GM12878 (cell line): Measurements from ENCODE around the gene PTPRD. TPM values are rescaled to one million over a fixed set of nuclear protein-coding genes. Genes with fewer than 3 reads are reported as not detected.

Experiments
- ATAC-seq: fragments of 200-7000 bp; cut with Tn5 transposase; 3 replicates; pipeline ENCODE4 v1.9.1; 2020; ENCODE audit warnings: mild to moderate bottlenecking, moderate library complexity
- BruUV-seq: library from RNA; stranded (reverse); fragments of 400-500 nt; replicated peaks from 2 replicates; lab custom pipeline; 2021; lab: Mats Ljungman, UMichigan
- CTCF ChIA-PET: fragments of 300-600 bp; sonication (Branson Sonifier 250); formaldehyde crosslinking; extraction: SDS; loops from one replicate; lab custom pipeline; 2021; ENCODE audit warnings: inconsistent platforms; lab: Yijun Ruan, JAX
- POLR2A ChIA-PET: fragments of 350-600 bp; formaldehyde crosslinking; extraction: SDS; loops from one replicate; lab custom pipeline; 2021; ENCODE audit warnings: inconsistent platforms; lab: Charles Lee
- RAD21 ChIA-PET: fragments of 300-600 bp; sonication (Branson Sonifier 250); formaldehyde crosslinking; loops from one replicate; lab custom pipeline; 2023; ENCODE audit warnings: antibody characterized with exemption; ENCODE audit not compliant: unreplicated experiment; lab: Charles Lee
- SMC1A ChIA-PET: fragments of 300-600 bp; sonication (Branson Sonifier 250); formaldehyde crosslinking; loops from one replicate; lab custom pipeline; 2023; ENCODE audit not compliant: unreplicated experiment, uncharacterized antibody; lab: Charles Lee
- DNase-seq: peaks from one replicate; pipeline ENCODE4 v3.0.0-alpha.2; 2011; ENCODE audit warnings: low read depth, low spot score
- FAIRE-seq: peaks from 3 replicates; lab custom pipeline; 2011; peaks lifted over from hg19 to GRCh38; lab: Jason Lieb, UNC
- H2AFZ ChIP-seq: 2 replicates; pipeline ENCODE4 v1.6.0; 2011; ENCODE audit warnings: low read depth, low read length, control low read depth; ENCODE audit not compliant: control insufficient read depth
- H3K27ac ChIP-seq: 2 replicates; pipeline ENCODE4 v1.5.1; 2011; ENCODE audit warnings: control low read depth; ENCODE audit not compliant: control insufficient read depth, insufficient read depth
- H3K27me3 ChIP-seq, 2 experiments: replicated peaks in 1 of 2; 2 replicates each; pipeline versions ENCODE4 v1.6.0 to v1.6.1; 2011; ENCODE audit warnings: low read length in 1 of 2; ENCODE audit not compliant: control insufficient read depth in 2 of 2, insufficient read depth in 2 of 2
- H3K36me3 ChIP-seq, 2 experiments: 2 replicates each; pipeline ENCODE4 v1.5.1; 2011; ENCODE audit warnings: low read length in 1 of 2; ENCODE audit not compliant: control insufficient read depth in 2 of 2, insufficient read depth in 2 of 2
- H3K4me1 ChIP-seq: 2 replicates; pipeline ENCODE4 v1.6.1; 2011; ENCODE audit warnings: mild to moderate bottlenecking, low read length, moderate library complexity, mixed read lengths; ENCODE audit not compliant: control insufficient read depth, insufficient read depth
- H3K4me2 ChIP-seq: 2 replicates; pipeline ENCODE4 v1.6.0; 2011; ENCODE audit warnings: control low read depth; ENCODE audit not compliant: control insufficient read depth, insufficient read depth
- H3K4me3 ChIP-seq: fragments of 200-600 bp; sonication (generic); 2 replicates; pipeline ENCODE4 v1.5.1; 2016
- H3K79me2 ChIP-seq: 2 replicates; pipeline ENCODE4 v1.6.0; 2011; ENCODE audit warnings: low read length; ENCODE audit not compliant: control insufficient read depth, insufficient read depth
- H3K9ac ChIP-seq: 2 replicates; pipeline ENCODE4 v1.8.0; 2011; ENCODE audit warnings: low read length, control low read depth, mixed read lengths; ENCODE audit not compliant: control insufficient read depth, insufficient read depth
- H3K9me3 ChIP-seq: replicated peaks from 3 replicates; pipeline ENCODE4 v1.5.1; 2011; ENCODE audit warnings: mild to moderate bottlenecking, low read length; ENCODE audit not compliant: control insufficient read depth, insufficient read depth
- H4K20me1 ChIP-seq: 2 replicates; pipeline ENCODE4 v1.6.0; 2011; ENCODE audit not compliant: control insufficient read depth, insufficient read depth
- DPF2 ChIP-seq: fragments of 450-650 bp; IDR thresholded peaks from 2 replicates; pipeline ENCODE4 v1.6.1; 2017; ENCODE audit warnings: mild to moderate bottlenecking
- LARP7 ChIP-seq: fragments of 450-650 bp; IDR thresholded peaks from 2 replicates; pipeline ENCODE4 v1.6.1; 2017; ENCODE audit warnings: mild to moderate bottlenecking
- MTA2 ChIP-seq: fragments of 450-650 bp; IDR thresholded peaks from 2 replicates; pipeline ENCODE4 v1.6.1; 2016; ENCODE audit warnings: low read depth, mild to moderate bottlenecking, moderate library complexity
- SREBF1 ChIP-seq: IDR thresholded peaks from 2 replicates; pipeline ENCODE4 v1.6.1; 2012; ENCODE audit warnings: mild to moderate bottlenecking, low read length
- ZNF24 ChIP-seq: fragments of 450-650 bp; IDR thresholded peaks from 2 replicates; pipeline ENCODE4 v1.6.1; 2017; ENCODE audit warnings: antibody characterized with exemption, mild to moderate bottlenecking
- ZNF622 ChIP-seq: fragments of 450-650 bp; IDR thresholded peaks from 2 replicates; pipeline ENCODE4 v1.6.1; 2017; ENCODE audit warnings: mild to moderate bottlenecking, inconsistent platforms
- WGBS: methylation state at CpG from one replicate; pipeline ENCODE4 v1.1.6; 2016; ENCODE audit warnings: low lambda C conversion rate; ENCODE audit not compliant: insufficient replicate concordance, insufficient coverage; ENCODE audit errors: missing lambda C conversion rate; 5-methylcytosine and 5-hydroxymethylcytosine counted together
- in situ Hi-C: fragments of 300-500 bp; cut with MboI; formaldehyde crosslinking; loops from 9 replicates; pipeline ENCODE4 v1.14.3; 2018; ENCODE audit warnings: mixed read lengths
- intact Hi-C: fragments of 100-400 bp; cut with micrococcal nuclease; formaldehyde crosslinking; loops from one replicate; pipeline ENCODE4 v1.14.2; 2022; ENCODE audit not compliant: unreplicated experiment
- polyA plus RNA-seq, 11 experiments: library from polyadenylated mRNA; depleted of rRNA in 4 of 11; unstranded in 6 of 11; stranded (reverse) in 5 of 11; fragments of >200 nt; fragmentation: Nextera tagmentation in 4 of 11; fragmentation: Illumina TruSeq in 1 of 11; extraction: Ambion mirVana in 4 of 11; extraction: Trizol in 1 of 11; gene quantifications; 1 replicate in 1 of 11; 2 replicates in 10 of 11; pipeline versions ENCODE4 v1.2.1 to v1.2.3, GENCODE V29; 2011 to 2016; ENCODE audit warnings: inconsistent platforms in 2 of 11, missing spikeins in 2 of 11, low read depth in 1 of 11
- total RNA-seq, 4 experiments: library from RNA; depleted of rRNA in 3 of 4; stranded (reverse); fragments of >200 nt in 3 of 4; fragmentation: Illumina TruSeq in 1 of 4; extraction: Trizol in 1 of 4; gene quantifications; 2 replicates each; pipeline versions ENCODE4 v1.2.1 to v1.2.3, GENCODE V29; 2013 to 2021
- TF ChIP-seq, protein P1 (sequence below): fragments of 450-650 bp; IDR thresholded peaks from 2 replicates; pipeline ENCODE4 v1.6.1; 2016; ENCODE audit warnings: mild to moderate bottlenecking
- TF ChIP-seq, protein P2 (sequence below), 3 experiments: IDR thresholded peaks in 2 of 3; conservative IDR thresholded peaks in 1 of 3; 2 replicates each; pipeline ENCODE4 v1.5.1; 2011; ENCODE audit warnings: low read depth in 3 of 3, low read length in 3 of 3, mild to moderate bottlenecking in 3 of 3, control low read depth in 2 of 3, moderate library complexity in 2 of 3, inconsistent platforms in 1 of 3, mixed read lengths in 1 of 3; ENCODE audit not compliant: control insufficient read depth in 2 of 3, insufficient read depth in 1 of 3; ENCODE audit errors: extremely low read depth in 1 of 3
- TF ChIP-seq, protein P3 (sequence below): fragments of 450-650 bp; formaldehyde crosslinking; IDR thresholded peaks from 2 replicates; pipeline ENCODE4 v1.5.0; 2022; ENCODE audit warnings: mild to moderate bottlenecking, missing genetic modification characterization

PTPRD gene
- total and polyA plus RNA-seq, 10 of the 15 experiments (the other 5 are each of a cell fraction or from before 2014, with no cell fraction given): under 0.01 to 0.05 (median 0.01) TPM; not detected in 7

DNA sequence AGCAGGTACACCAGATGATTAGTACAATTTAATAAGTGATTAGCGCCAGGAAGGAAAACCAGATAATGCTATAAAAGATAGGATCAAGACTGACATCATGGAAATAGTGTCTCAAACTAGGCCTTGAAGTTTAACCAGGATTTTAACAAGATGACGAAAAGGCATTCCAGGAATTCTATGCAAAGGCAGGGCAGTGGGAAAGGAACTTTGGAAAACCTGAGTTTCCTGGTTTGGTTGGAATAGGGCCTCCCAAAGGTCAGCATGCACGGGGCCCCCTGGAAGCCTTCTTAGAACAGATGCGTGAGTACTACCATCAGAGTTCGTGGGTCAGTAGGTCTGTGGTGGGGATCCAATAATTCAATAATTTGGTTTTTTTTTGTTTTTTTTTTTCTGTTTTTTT, 1878.0 kb downstream of the PTPRD start:
- Histone ChIP-seq H3K9ac (no peak overlapping the region), H3K79me2 (no peaks in the 10 kb centered on the region), H3K9me3 (no peaks in the 10 kb centered on the region), H4K20me1 (no peaks in the 10 kb centered on the region), H3K36me3 (no peaks in the 10 kb centered on the region), H3K4me1 (no peaks in the 10 kb centered on the region), H2AFZ (no peak overlapping the region), H3K4me3 (no peak overlapping the region), H3K27me3 (no peaks in the 10 kb centered on the region), H3K4me2 (no peak overlapping the region), H3K27ac (no peak overlapping the region)
- SMC1A ChIA-PET: interaction anchor here (0.7 kb wide), 1 partner anchor 257 kb away, joined by 3 read pairs; no protein-coding TSS in a partner anchor
- POLR2A ChIA-PET: no interaction called here
- in situ Hi-C loops: no loop called here
- no peak for ATAC-seq
- intact Hi-C loops: no loop called here
- RAD21 ChIA-PET: no interaction called here
- no peak for DNase-seq
- FAIRE-seq: no peak
- no TSS peak for BruUV-seq
- WGBS: 30% methylated on average over 5 of the region's 5 CpGs
- CTCF ChIA-PET: no interaction called here
- no peak for TF ChIP-seq ZNF24

DNA sequence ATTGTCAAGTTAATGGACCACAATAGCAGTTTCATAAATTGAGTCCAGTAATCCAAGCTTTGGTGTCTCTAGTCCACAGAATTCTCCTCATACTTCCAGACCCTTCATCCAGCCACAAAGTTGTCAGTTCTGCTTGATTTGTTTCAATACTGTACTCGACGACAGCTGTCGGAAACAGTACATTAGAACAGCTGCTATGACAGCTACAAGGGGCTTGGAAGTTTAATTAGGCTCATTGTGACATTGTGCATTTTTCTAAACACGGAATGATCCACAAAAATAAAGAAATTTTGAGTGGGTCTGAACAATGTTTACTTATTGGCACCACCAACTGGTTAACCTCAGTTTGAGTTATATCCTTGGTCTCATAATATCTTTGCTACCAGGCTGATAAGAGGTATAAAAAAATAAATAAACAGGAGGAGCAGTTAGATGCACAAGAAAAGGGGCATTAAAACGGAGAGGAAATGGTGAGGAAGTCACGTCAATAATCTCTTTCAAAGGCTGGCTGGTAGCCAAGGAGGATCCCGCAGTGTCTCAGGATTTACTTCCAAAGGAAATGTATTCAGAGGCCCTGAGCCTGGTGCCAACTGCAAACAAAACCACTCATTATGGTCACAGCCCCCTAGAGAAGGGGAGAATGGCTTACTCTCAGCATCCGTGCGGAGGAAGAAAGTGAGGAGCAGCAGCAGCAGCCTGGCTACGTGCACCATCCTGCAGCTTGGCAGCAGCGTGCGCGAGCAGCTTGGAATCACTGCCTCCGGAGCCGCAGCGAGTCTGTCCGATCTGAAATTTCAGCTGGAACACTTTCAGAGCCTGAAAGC, 1879.5 kb downstream of the PTPRD start:
- intact Hi-C loops: no loop called here
- H3K9me3 ChIP-seq: no peaks in the 10 kb centered on the region
- H3K79me2 ChIP-seq: no peaks in the 10 kb centered on the region
- ChIA-PET CTCF (no interaction called here), SMC1A (no interaction called here), POLR2A (no interaction called here), RAD21 (no interaction called here)
- no TSS peak for BruUV-seq
- in situ Hi-C loops: no loop called here
- H3K36me3 ChIP-seq: no peaks in the 10 kb centered on the region
- H2AFZ ChIP-seq: no peak overlapping the region
- ATAC-seq (no peak), FAIRE-seq (no peak), DNase-seq (no peak)
- H3K27ac ChIP-seq: no peak overlapping the region
- H4K20me1 ChIP-seq: no peaks in the 10 kb centered on the region
- WGBS: 43% methylated on average over 17 of the region's 17 CpGs
- H3K27me3 ChIP-seq: no peaks in the 10 kb centered on the region
- no peak overlapping the region for H3K4me3 ChIP-seq
- H3K4me2 ChIP-seq: no peak overlapping the region
- H3K4me1 ChIP-seq: no peaks in the 10 kb centered on the region
- H3K9ac ChIP-seq: no peak overlapping the region
- TF ChIP-seq ZNF622 (no peak), DPF2 (no peak), SREBF1 (no peak), LARP7 (no peak), MTA2 (no peak)
- TF ChIP-seq, protein P1, sequence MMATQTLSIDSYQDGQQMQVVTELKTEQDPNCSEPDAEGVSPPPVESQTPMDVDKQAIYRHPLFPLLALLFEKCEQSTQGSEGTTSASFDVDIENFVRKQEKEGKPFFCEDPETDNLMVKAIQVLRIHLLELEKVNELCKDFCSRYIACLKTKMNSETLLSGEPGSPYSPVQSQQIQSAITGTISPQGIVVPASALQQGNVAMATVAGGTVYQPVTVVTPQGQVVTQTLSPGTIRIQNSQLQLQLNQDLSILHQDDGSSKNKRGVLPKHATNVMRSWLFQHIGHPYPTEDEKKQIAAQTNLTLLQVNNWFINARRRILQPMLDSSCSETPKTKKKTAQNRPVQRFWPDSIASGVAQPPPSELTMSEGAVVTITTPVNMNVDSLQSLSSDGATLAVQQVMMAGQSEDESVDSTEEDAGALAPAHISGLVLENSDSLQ: no peak
- TF ChIP-seq, protein P2, sequence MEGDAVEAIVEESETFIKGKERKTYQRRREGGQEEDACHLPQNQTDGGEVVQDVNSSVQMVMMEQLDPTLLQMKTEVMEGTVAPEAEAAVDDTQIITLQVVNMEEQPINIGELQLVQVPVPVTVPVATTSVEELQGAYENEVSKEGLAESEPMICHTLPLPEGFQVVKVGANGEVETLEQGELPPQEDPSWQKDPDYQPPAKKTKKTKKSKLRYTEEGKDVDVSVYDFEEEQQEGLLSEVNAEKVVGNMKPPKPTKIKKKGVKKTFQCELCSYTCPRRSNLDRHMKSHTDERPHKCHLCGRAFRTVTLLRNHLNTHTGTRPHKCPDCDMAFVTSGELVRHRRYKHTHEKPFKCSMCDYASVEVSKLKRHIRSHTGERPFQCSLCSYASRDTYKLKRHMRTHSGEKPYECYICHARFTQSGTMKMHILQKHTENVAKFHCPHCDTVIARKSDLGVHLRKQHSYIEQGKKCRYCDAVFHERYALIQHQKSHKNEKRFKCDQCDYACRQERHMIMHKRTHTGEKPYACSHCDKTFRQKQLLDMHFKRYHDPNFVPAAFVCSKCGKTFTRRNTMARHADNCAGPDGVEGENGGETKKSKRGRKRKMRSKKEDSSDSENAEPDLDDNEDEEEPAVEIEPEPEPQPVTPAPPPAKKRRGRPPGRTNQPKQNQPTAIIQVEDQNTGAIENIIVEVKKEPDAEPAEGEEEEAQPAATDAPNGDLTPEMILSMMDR (IDR thresholded peaks at IDR 0.05 in 2 of 3, conservative IDR thresholded peaks at IDR 0.05 in 1 of 3; ENCODE audit: control insufficient read depth in 2 of 3, extremely low read depth in 1 of 3, insufficient read depth in 1 of 3, low read depth in 3 of 3, low read length in 3 of 3): no peak
- TF ChIP-seq, protein P3, sequence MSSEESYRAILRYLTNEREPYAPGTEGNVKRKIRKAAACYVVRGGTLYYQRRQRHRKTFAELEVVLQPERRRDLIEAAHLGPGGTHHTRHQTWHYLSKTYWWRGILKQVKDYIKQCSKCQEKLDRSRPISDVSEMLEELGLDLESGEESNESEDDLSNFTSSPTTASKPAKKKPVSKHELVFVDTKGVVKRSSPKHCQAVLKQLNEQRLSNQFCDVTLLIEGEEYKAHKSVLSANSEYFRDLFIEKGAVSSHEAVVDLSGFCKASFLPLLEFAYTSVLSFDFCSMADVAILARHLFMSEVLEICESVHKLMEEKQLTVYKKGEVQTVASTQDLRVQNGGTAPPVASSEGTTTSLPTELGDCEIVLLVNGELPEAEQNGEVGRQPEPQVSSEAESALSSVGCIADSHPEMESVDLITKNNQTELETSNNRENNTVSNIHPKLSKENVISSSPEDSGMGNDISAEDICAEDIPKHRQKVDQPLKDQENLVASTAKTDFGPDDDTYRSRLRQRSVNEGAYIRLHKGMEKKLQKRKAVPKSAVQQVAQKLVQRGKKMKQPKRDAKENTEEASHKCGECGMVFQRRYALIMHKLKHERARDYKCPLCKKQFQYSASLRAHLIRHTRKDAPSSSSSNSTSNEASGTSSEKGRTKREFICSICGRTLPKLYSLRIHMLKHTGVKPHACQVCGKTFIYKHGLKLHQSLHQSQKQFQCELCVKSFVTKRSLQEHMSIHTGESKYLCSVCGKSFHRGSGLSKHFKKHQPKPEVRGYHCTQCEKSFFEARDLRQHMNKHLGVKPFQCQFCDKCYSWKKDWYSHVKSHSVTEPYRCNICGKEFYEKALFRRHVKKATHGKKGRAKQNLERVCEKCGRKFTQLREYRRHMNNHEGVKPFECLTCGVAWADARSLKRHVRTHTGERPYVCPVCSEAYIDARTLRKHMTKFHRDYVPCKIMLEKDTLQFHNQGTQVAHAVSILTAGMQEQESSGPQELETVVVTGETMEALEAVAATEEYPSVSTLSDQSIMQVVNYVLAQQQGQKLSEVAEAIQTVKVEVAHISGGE: no peak
